Gastroesophageal sphincter (tissue), 3 donors: Measurements from ENCODE around the gene ZIM2.

Source experiments
- CTCF ChIP-seq, 4 experiments: fragments of 200-600 bp in 2 of 4; fragments of 450-650 bp in 2 of 4; sonication (generic) in 1 of 4; IDR thresholded peaks; one replicate each; pipeline ENCODE4 v1.5.1; 2017 to 2019; ENCODE audit warnings: antibody characterized with exemption in 4 of 4, mild to moderate bottlenecking in 2 of 4, moderate library complexity in 2 of 4
- POLR2A ChIP-seq, 2 donors: fragments of 450-650 bp; IDR thresholded peaks; one replicate each; pipeline ENCODE4 v1.6.1; 2017; ENCODE audit warnings: antibody characterized with exemption in 2 of 2, mild to moderate bottlenecking in 2 of 2, moderate library complexity in 1 of 2
- POLR2AphosphoS5 ChIP-seq: sonication (generic); formaldehyde crosslinking; IDR thresholded peaks from one replicate; pipeline ENCODE4 v1.6.1; 2017; ENCODE audit warnings: antibody characterized with exemption

- TF ChIP-seq CTCF (IDR thresholded peaks at IDR 0.05) (no peak), POLR2A (IDR thresholded peaks at IDR 0.05) (no peak), POLR2AphosphoS5 (no peak)
Observed at GRCh38 chr19:56819166-56819565, 21.4 kb downstream of the ZIM2 start.
